Kidney (tissue), 14 donors: Measurements from ENCODE around the gene NPAS1. TPM values are rescaled to one million over a fixed set of nuclear protein-coding genes. Genes with fewer than 3 reads are reported as not detected.

Source experiments
- DNase-seq, 5 donors: peaks; one replicate each; pipeline ENCODE4 v3.0.0-alpha.2; 2013 to 2020
- FAIRE-seq: peaks from 2 replicates; lab custom pipeline; 2012; peaks lifted over from hg19 to GRCh38; lab: Jason Lieb, UNC
- H3K27ac ChIP-seq, 2 donors: one replicate each; pipeline ENCODE4 v1.7.0; 2013; ENCODE audit warnings: low read depth in 2 of 2, low read length in 2 of 2, inconsistent platforms in 1 of 2
- H3K27me3 ChIP-seq: one replicate; pipeline ENCODE4 v1.7.1; 2013; ENCODE audit warnings: low read length, inconsistent platforms; ENCODE audit not compliant: control insufficient read depth, insufficient read depth
- H3K36me3 ChIP-seq, 3 donors: one replicate each; pipeline versions ENCODE4 v1.7.0 to v1.7.1; 2013; ENCODE audit warnings: low read length in 3 of 3, control low read depth in 1 of 3, inconsistent platforms in 1 of 3; ENCODE audit not compliant: insufficient read depth in 3 of 3, control insufficient read depth in 2 of 3
- H3K4me1 ChIP-seq, 3 donors: one replicate each; pipeline versions ENCODE4 v1.7.0 to v1.7.1; 2013; ENCODE audit warnings: low read length in 3 of 3, inconsistent platforms in 1 of 3, low read depth in 1 of 3; ENCODE audit not compliant: control insufficient read depth in 2 of 3, insufficient read depth in 2 of 3
- H3K4me3 ChIP-seq, 3 donors: one replicate each; pipeline versions ENCODE4 v1.7.0 to v1.8.1; 2013; ENCODE audit warnings: low read length in 3 of 3, control low read depth in 1 of 3, inconsistent platforms in 1 of 3
- H3K9ac ChIP-seq, 3 donors: one replicate each; pipeline versions ENCODE4 v1.7.0 to v1.7.1; 2013; ENCODE audit warnings: low read length in 3 of 3, control low read depth in 1 of 3, inconsistent platforms in 1 of 3
- H3K9me3 ChIP-seq, 3 donors: one replicate each; pipeline versions ENCODE4 v1.7.0 to v1.7.1; 2013; ENCODE audit warnings: low read length in 3 of 3, control low read depth in 1 of 3, inconsistent platforms in 1 of 3; ENCODE audit not compliant: control insufficient read depth in 2 of 3, insufficient read depth in 1 of 3
- intact Hi-C: fragments of 100-400 bp; cut with DNase I; formaldehyde crosslinking; loops from one replicate; pipeline ENCODE4 v1.11.1; 2022
- polyA plus RNA-seq: library from polyadenylated mRNA; stranded (reverse); fragments of 350-450 nt; fragmentation: Illumina TruSeq; extraction: RNeasy Lipid Tissue Mini Kit (QIAGEN cat#74804); gene quantifications from one replicate; pipeline ENCODE4 v1.2.3, GENCODE V29; 2014; ENCODE audit warnings: low read depth, low replicate concordance; ENCODE audit not compliant: insufficient read depth
- total RNA-seq: library from RNA; stranded (reverse); fragmentation: NEBNext Ultra II Directional; extraction: Animal tissue kit (Norgen Biotek cat#: 25700); gene quantifications from one replicate; pipeline ENCODE4 v1.2.1, GENCODE V29; 2021
- TF ChIP-seq, protein P1 (sequence below): IDR thresholded peaks from 3 replicates; pipeline ENCODE4 v1.5.1; 2012; ENCODE audit warnings: mild to moderate bottlenecking, moderate library complexity, borderline replicate concordance; ENCODE audit not compliant: insufficient read depth; ENCODE audit errors: extremely low read depth
- donor health status: control.
- donor health status: control.
- donor health status: control.
- donor health status: control.
- donor health status: control.
- donor health status: DM: yes; HTN: yes; CAD: no.
- donor health status: Normal renal cell carcinoma (clear cell type).

NPAS1 gene
- total and polyA plus RNA-seq, 2 donors from 2014 or later = 0.38 to 1.7 TPM

DNA sequence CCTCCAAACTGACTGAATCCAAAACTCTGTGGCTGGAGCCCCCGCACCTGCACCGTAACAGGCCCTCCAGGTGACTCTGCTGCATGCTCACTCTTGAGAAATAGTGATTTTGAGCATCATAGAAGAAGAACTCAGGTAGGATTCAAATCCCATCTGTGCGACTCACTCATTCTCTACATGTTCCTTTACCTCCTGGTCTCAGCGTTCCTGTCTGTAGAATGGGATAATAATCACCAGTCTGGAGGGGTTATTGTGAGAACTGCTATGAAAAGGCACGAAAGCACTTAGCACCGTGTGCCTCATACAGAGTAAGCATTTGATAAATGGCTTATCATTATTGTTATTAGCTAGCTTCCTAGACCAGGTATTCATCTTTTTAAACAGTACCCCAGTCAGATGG lies 36.5 kb upstream of the NPAS1 start:
- DNase-seq (no peak), FAIRE-seq (no peak)
- intact Hi-C loops = no loop called here
- TF ChIP-seq, protein P1, sequence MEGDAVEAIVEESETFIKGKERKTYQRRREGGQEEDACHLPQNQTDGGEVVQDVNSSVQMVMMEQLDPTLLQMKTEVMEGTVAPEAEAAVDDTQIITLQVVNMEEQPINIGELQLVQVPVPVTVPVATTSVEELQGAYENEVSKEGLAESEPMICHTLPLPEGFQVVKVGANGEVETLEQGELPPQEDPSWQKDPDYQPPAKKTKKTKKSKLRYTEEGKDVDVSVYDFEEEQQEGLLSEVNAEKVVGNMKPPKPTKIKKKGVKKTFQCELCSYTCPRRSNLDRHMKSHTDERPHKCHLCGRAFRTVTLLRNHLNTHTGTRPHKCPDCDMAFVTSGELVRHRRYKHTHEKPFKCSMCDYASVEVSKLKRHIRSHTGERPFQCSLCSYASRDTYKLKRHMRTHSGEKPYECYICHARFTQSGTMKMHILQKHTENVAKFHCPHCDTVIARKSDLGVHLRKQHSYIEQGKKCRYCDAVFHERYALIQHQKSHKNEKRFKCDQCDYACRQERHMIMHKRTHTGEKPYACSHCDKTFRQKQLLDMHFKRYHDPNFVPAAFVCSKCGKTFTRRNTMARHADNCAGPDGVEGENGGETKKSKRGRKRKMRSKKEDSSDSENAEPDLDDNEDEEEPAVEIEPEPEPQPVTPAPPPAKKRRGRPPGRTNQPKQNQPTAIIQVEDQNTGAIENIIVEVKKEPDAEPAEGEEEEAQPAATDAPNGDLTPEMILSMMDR = no peak
- H3K4me3 ChIP-seq = no peak overlapping the region
- H3K9ac ChIP-seq = no peak overlapping the region
- H3K36me3 ChIP-seq = peaks cover 0 to 3% (median 1%) of the 10 kb centered on the region in 3 donors
- H3K9me3 ChIP-seq = no peaks in the 10 kb centered on the region
- no peak overlapping the region for H3K27ac ChIP-seq
- H3K27me3 ChIP-seq = no peaks in the 10 kb centered on the region
- peaks cover 0 to 50% (median 29%) of the 10 kb centered on the region in 3 donors for H3K4me1 ChIP-seq

DNA sequence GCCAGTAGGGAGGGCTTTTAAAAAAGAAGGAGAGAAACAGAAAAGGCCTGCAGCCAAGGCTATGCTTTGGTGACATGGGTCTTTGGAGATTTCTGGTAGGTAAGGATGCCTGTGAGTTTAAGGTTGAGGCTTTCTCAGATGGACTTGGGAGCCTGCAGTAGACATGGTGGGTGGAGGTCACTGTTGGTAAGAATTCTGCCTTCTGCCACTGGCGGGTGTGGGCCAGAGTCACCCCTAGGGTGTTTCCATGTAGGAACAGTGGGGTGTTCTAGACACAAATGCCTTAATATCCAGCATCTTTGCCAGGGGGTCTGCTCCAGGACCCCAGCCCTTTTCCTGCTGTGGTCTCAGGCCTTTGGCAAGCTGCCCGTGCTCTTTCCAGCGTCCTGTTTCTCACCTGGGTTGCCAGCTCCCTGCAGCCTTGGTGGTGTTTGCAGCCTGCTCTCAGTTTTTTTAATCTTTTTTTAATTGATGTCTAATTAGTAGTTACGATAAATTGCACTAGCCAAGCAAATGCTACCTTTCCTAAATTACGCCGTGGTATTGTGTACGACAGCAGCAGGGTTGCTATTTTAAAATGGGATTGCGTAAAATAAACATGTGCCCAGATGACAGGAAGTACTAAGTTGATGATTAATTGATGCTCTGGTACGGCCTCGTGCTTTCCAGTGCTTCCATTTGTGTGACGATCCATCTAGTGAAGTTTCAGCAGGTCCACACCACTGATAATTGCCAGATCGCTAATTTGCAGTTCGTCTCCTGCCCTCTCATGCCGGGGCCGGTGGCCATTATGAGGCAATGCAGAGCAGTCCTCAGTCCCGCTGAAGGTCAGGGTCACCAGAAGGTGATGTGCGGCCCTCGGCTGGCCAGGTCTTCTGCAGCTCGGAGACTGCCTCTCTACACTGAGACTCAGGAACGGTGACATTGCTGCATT lies 35.3 kb upstream of the NPAS1 start:
- DNase-seq = peak in 3 of 5 donors; percentile 37 to 43 (median 39)
- Histone ChIP-seq H3K9me3 (no peaks in the 10 kb centered on the region), H3K4me3 (no peak overlapping the region), H3K27me3 (no peaks in the 10 kb centered on the region), H3K9ac (no peak overlapping the region), H3K4me1 (peaks cover 0 to 38% (median 24%) of the 10 kb centered on the region in 3 donors), H3K36me3 (peaks cover 0 to 15% (median 2%) of the 10 kb centered on the region in 3 donors), H3K27ac (peak overlapping the region; percentile 52 to 74)
- FAIRE-seq = peak; percentile 52
- intact Hi-C loops = loop anchor here (5.0 kb wide), 1 partner anchor 122 kb away; the partner anchor contains the start of gene ARHGAP35
- TF ChIP-seq, protein P1 = no peak

DNA sequence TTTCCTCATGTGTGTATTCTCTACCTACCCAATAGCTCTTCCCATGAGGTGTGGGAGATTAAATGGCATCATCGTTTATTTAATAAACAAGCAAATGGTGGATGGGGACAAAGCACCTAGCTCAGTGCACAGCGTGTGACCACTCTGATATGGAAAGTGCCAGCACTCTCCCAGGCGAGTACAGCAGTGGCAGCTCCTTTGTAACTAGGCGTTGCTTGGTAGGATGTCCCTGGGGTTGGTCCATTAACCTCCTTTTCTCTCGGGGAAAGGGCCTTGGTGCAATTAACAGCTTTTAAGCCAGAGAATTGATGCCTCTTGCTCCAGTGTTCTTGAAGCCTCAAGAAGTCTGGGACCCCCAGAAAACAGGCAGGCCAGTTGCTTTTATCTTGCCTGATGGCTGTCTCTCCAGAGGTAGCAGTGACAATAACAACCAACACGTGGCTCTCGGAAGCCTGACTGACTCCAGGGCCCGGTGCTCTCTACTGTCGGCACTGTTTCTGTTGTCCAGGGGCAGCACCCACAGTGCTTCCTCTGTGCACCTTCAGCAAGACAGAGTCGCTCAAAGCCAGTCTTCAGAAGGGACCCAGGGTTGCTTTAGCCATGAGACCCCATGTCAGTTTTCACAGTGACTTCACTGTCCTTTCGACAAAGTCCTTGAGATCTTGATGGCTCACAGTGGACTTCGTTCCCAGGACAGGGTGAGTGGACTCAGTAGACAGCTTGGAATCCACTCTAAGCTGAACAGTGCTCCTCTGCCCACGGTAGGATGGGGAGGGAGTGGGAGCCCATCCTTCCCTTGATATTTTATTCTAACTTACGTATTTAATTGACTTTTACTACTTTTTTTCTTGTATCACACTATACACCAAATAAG lies 33.9 kb upstream of the NPAS1 start:
- Histone ChIP-seq H3K9me3 (no peaks in the 10 kb centered on the region), H3K9ac (no peak overlapping the region), H3K4me1 (peaks cover 0 to 31% (median 29%) of the 10 kb centered on the region in 3 donors), H3K4me3 (no peak overlapping the region), H3K27me3 (no peaks in the 10 kb centered on the region), H3K27ac (peak overlapping the region in 1 of 2 donors; percentile 74), H3K36me3 (peaks cover 2 to 22% (median 2%) of the 10 kb centered on the region in 3 donors)
- no peak for FAIRE-seq
- no peak for DNase-seq
- intact Hi-C loops = loop anchor here (5.0 kb wide), 1 partner anchor 123 kb away; the partner anchor contains the start of gene ARHGAP35
- TF ChIP-seq, protein P1 = no peak
